MCF 10A (cell line): ENCODE results near the gene BNC2. TPM values are rescaled to one million over a fixed set of nuclear protein-coding genes. Genes with fewer than 3 reads are reported as not detected.

Source experiments
- BruUV-seq: library from RNA; stranded (reverse); fragments of 400-500 nt; replicated peaks from 2 replicates; lab custom pipeline; 2021; lab: Mats Ljungman, UMichigan
- CTCF ChIA-PET: fragments of 300-600 bp; sonication (Branson Sonifier 250); formaldehyde crosslinking; extraction: SDS; loops from one replicate; lab custom pipeline; 2021; ENCODE audit warnings: antibody characterized with exemption, inconsistent platforms; lab: Yijun Ruan, JAX
- POLR2A ChIA-PET: fragments of 300-600, 350-650 bp; sonication (Branson Sonifier 250); formaldehyde crosslinking; extraction: SDS; loops from one replicate; lab custom pipeline; 2020; ENCODE audit warnings: antibody characterized with exemption, inconsistent platforms; lab: Yijun Ruan, JAX
- DNase-seq: peaks from one replicate; pipeline ENCODE4 v3.0.0-alpha.2; 2018; ENCODE audit not compliant: unreplicated experiment
- H3K27ac Mint-ChIP-seq: one replicate; pipeline ENCODE4 v1.8.0; 2022; ENCODE audit warnings: mild to moderate bottlenecking, low read depth, mixed read lengths; ENCODE audit not compliant: unreplicated experiment
- H3K27me3 Mint-ChIP-seq: one replicate; pipeline ENCODE4 v1.8.0; 2022; ENCODE audit warnings: mixed read lengths; ENCODE audit not compliant: insufficient read depth, unreplicated experiment
- H3K36me3 Mint-ChIP-seq: one replicate; pipeline ENCODE4 v1.8.0; 2022; ENCODE audit warnings: mild to moderate bottlenecking, moderate library complexity, mixed read lengths; ENCODE audit not compliant: insufficient read depth, unreplicated experiment
- H3K4me1 Mint-ChIP-seq: one replicate; pipeline ENCODE4 v1.8.0; 2022; ENCODE audit warnings: mixed read lengths; ENCODE audit not compliant: insufficient read depth, unreplicated experiment
- H3K4me3 Mint-ChIP-seq: one replicate; pipeline ENCODE4 v1.8.0; 2022; ENCODE audit warnings: mild to moderate bottlenecking, moderate library complexity, mixed read lengths; ENCODE audit not compliant: unreplicated experiment
- H3K9me3 Mint-ChIP-seq: one replicate; pipeline ENCODE4 v1.8.0; 2022; ENCODE audit warnings: mixed read lengths; ENCODE audit not compliant: unreplicated experiment
- CTCF ChIP-seq: fragments of 200-600 bp; IDR thresholded peaks from one replicate; pipeline ENCODE4 v1.8.0; 2022; ENCODE audit warnings: antibody characterized with exemption, mild to moderate bottlenecking; ENCODE audit not compliant: unreplicated experiment
- intact Hi-C: fragments of 100-400 bp; cut with micrococcal nuclease; formaldehyde crosslinking; loops from 2 replicates; pipeline ENCODE4 v1.14.1; 2022
- total RNA-seq: library from RNA; stranded (reverse); gene quantifications from 2 replicates; pipeline ENCODE4 v1.2.3, GENCODE V29; 2022

BNC2 gene
- total RNA-seq, 1 experiment from 2014 or later: not detected

- POLR2A ChIA-PET: interaction anchor here (0.7 kb wide), 1 partner anchor 44 kb away, joined by 3 read pairs; no protein-coding TSS in a partner anchor
- Mint-ChIP-seq H3K36me3 (no peaks in the 10 kb centered on the region), H3K27ac (no peak overlapping the region), H3K4me3 (no peak overlapping the region), H3K27me3 (peaks cover 13% of the 10 kb centered on the region), H3K4me1 (no peaks in the 10 kb centered on the region), H3K9me3 (no peaks in the 10 kb centered on the region)
- TF ChIP-seq CTCF: no peak
- no peak for DNase-seq
- intact Hi-C loops: no loop called here
- no TSS peak for BruUV-seq
- CTCF ChIA-PET: interaction anchor here (0.7 kb wide), 1 partner anchor 1326 kb away, joined by 3 read pairs; no protein-coding TSS in a partner anchor
Measured at GRCh38 chr9:16718296-16718695, 152.2 kb downstream of the BNC2 start.

GRCh38 chr9:16716601-16717000, 153.9 kb downstream of the BNC2 start:
- DNase-seq: no peak
- Mint-ChIP-seq H3K27ac (no peak overlapping the region), H3K4me1 (no peaks in the 10 kb centered on the region), H3K4me3 (no peak overlapping the region), H3K36me3 (no peaks in the 10 kb centered on the region), H3K9me3 (no peaks in the 10 kb centered on the region), H3K27me3 (peaks cover 7% of the 10 kb centered on the region)
- intact Hi-C loops: no loop called here
- ChIA-PET CTCF (interaction anchor here (0.7 kb wide), 1 partner anchor 374 kb away, joined by 6 read pairs; no protein-coding TSS in a partner anchor), POLR2A (no interaction called here)
- TF ChIP-seq CTCF: no peak
- BruUV-seq: no TSS peak

- intact Hi-C loops: no loop called here
- Mint-ChIP-seq H3K36me3 (no peaks in the 10 kb centered on the region), H3K9me3 (no peaks in the 10 kb centered on the region), H3K27me3 (no peaks in the 10 kb centered on the region), H3K27ac (no peak overlapping the region), H3K4me3 (no peak overlapping the region), H3K4me1 (no peaks in the 10 kb centered on the region)
- ChIA-PET POLR2A (interaction anchor here (0.6 to 0.8 kb wide), 3 partner anchors 20 to 120 kb away, joined by 3 read pairs; no protein-coding TSS in a partner anchor), CTCF (interaction anchor here (0.6 kb wide), 2 partner anchors 53 to 78 kb away, joined by 3 read pairs; no protein-coding TSS in a partner anchor)
- no peak for TF ChIP-seq CTCF
- DNase-seq: no peak
- BruUV-seq: no TSS peak
Measured at GRCh38 chr9:16715404-16715803, 155.1 kb downstream of the BNC2 start.

- Mint-ChIP-seq H3K36me3 (no peaks in the 10 kb centered on the region), H3K9me3 (no peaks in the 10 kb centered on the region), H3K27ac (no peak overlapping the region), H3K4me3 (no peak overlapping the region), H3K27me3 (peaks cover 11% of the 10 kb centered on the region), H3K4me1 (peaks cover 6% of the 10 kb centered on the region)
- no peak for DNase-seq
- ChIA-PET CTCF (no interaction called here), POLR2A (no interaction called here)
- intact Hi-C loops: no loop called here
- TF ChIP-seq CTCF: no peak
- no TSS peak for BruUV-seq
Measured at GRCh38 chr9:16712787-16713186, 157.7 kb downstream of the BNC2 start.
